Spleen (tissue), 7 donors: ENCODE measurements around the gene MAMLD1.

Experiments
- POLR2A ChIP-seq, 3 donors: fragments of 450-650 bp; IDR thresholded peaks; one replicate each; pipeline ENCODE4 v1.5.1; 2017; ENCODE audit warnings: antibody characterized with exemption in 3 of 3, mild to moderate bottlenecking in 1 of 3
- TF ChIP-seq, protein P1 (sequence below), 11 experiments: fragments of 200-600 bp in 7 of 11; fragments of 450-650 bp in 4 of 11; sonication (generic) in 4 of 11; IDR thresholded peaks in 8 of 11; conservative IDR thresholded peaks in 3 of 11; 1 replicate in 7 of 11; 2 replicates in 4 of 11; pipeline versions ENCODE4 v1.4.0 to v1.8.0; 2016 to 2021; ENCODE audit warnings: antibody characterized with exemption in 11 of 11, inconsistent platforms in 4 of 11, mild to moderate bottlenecking in 1 of 11
- donor health status: DM: no; HTN: no; CAD: no; lungs with moderate emphysema.
- donor health status: DM: no; HTN: no; CAD: no.
- donor health status: DM: no; HTN: no; CAD: no.

DNA sequence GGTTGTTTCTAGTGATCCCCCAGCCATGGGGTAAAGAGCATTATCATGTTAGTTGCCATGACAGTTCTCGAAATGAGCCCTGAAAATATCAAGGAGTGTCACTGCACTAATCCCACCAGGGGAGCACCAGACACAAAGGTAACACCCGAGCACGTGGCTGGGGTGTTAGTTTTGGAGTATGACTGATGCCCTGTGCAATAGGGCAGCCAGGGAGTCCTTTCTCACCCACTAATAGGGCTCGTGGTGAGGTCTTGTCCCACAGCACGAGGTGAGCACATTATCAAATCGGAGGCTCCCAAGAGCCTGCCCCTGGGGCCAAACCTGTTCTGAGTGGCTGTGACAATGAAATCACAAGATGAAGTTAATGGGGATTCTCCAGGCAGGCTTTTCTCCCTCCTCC is 9.6 kb downstream of the MAMLD1 start:
- TF ChIP-seq, protein P1, sequence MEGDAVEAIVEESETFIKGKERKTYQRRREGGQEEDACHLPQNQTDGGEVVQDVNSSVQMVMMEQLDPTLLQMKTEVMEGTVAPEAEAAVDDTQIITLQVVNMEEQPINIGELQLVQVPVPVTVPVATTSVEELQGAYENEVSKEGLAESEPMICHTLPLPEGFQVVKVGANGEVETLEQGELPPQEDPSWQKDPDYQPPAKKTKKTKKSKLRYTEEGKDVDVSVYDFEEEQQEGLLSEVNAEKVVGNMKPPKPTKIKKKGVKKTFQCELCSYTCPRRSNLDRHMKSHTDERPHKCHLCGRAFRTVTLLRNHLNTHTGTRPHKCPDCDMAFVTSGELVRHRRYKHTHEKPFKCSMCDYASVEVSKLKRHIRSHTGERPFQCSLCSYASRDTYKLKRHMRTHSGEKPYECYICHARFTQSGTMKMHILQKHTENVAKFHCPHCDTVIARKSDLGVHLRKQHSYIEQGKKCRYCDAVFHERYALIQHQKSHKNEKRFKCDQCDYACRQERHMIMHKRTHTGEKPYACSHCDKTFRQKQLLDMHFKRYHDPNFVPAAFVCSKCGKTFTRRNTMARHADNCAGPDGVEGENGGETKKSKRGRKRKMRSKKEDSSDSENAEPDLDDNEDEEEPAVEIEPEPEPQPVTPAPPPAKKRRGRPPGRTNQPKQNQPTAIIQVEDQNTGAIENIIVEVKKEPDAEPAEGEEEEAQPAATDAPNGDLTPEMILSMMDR (IDR thresholded peaks at IDR 0.05 in 8 of 11, conservative IDR thresholded peaks at IDR 0.05 in 3 of 11): no peak
- no peak for TF ChIP-seq POLR2A (IDR thresholded peaks at IDR 0.05)
